GM12875 (cell line): ENCODE data around the gene PPP1R14B.

ENCODE experiments used
- H3K4me3 ChIP-seq: one replicate; pipeline ENCODE4 v1.5.1; 2011; ENCODE audit warnings: low read depth, low read length, control low read depth
- CTCF ChIP-seq: IDR thresholded peaks from 2 replicates; pipeline ENCODE4 v1.5.1; 2011; ENCODE audit warnings: low read depth, mild to moderate bottlenecking, control low read depth, inconsistent platforms, low read length, moderate library complexity, borderline replicate concordance; ENCODE audit not compliant: insufficient read depth

PPP1R14B gene

GRCh38 chr11:64263021-64263946, 16.5 kb upstream of the PPP1R14B start:
- TF ChIP-seq CTCF: no peak
- no peak overlapping the region for H3K4me3 ChIP-seq

- no peak overlapping the region for H3K4me3 ChIP-seq
- no peak for TF ChIP-seq CTCF
These were observed 15.7 kb upstream of the PPP1R14B start for GRCh38 chr11:64262271-64263002.

- TF ChIP-seq CTCF: no peak
- H3K4me3 ChIP-seq: no peak overlapping the region
These were observed 14.9 kb upstream of the PPP1R14B start for GRCh38 chr11:64261556-64262080.

GRCh38 chr11:64260147-64260708, 13.5 kb upstream of the PPP1R14B start:
- no peak for TF ChIP-seq CTCF

GRCh38 chr11:64259533-64260067, 12.9 kb upstream of the PPP1R14B start:
- no peak for TF ChIP-seq CTCF
- no peak overlapping the region for H3K4me3 ChIP-seq

More at GRCh38 chr11:64260147-64260708, 13.5 kb upstream of the PPP1R14B start:
- no peak overlapping the region for H3K4me3 ChIP-seq

- H3K4me3 ChIP-seq: no peak overlapping the region
- TF ChIP-seq CTCF: no peak
These were observed 12.3 kb upstream of the PPP1R14B start for GRCh38 chr11:64258946-64259532.
